GM18511 (cell line): Measurements from ENCODE around the gene ARL3.
"Not testable (repeated sequence)": the region's sequence is repeated elsewhere in the genome, so short reads cannot be mapped to it uniquely, and the experiment has no call there.

Experiments used
- ATAC-seq: cut with Tn5 transposase; IDR thresholded peaks from one replicate; pipeline ENCODE4 v1.9.1; 2021; ENCODE audit warnings: mild to moderate bottlenecking, moderate library complexity; ENCODE audit not compliant: unreplicated experiment

Gene ARL3

DNA sequence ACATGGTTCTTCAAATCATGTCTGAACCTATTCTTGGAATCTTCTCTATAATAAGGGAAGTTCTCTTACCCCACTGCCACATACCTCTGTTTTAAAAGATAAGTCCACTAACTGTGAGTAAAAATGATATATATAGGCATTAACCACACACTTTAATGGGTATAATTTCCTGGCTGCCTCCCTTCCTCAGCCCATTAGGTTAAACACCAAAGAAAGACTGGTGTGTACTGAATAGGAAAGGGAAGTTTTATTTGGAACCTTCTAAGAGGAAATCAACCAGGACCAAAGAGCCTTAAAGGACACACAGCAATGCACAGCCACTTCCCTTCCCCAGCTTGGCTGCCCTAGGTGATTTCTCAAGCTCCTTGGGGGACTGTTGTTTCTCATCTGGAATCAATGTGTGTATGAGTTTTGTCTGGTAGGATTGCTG, 24.5 kb upstream of the ARL3 start:
- no peak for ATAC-seq

DNA sequence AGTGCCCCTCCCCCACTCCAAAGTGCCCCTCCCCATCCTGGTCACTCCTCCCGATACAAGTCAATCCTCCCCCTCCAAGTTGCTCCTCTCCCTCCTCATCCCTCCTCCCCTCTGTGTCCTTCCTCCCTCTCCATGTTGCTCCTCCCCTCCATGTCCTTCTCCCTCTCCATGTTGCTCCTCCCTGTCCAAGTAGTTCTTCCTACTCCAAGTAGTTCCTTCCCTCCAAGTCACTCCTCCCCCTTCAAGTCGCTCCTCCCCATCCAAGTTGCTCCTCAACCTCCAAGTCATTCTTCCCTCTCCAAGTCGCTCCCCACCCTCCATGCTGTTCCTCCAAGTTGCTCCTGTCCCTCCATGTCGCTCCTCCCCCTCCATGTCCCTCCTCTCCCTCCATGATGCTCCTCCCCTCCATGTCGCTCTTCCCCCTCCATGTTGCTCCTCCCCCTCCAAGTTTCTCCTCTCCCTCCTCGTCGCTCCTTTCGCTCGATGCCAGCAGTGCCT, 20.9 kb upstream of the ARL3 start:
- ATAC-seq = no peak

GRCh38 chr10:102732661-102733060, 18.5 kb upstream of the ARL3 start:
- ATAC-seq = no peak

GRCh38 chr10:102731222-102731800, 17.1 kb upstream of the ARL3 start:
- ATAC-seq = no peak

DNA sequence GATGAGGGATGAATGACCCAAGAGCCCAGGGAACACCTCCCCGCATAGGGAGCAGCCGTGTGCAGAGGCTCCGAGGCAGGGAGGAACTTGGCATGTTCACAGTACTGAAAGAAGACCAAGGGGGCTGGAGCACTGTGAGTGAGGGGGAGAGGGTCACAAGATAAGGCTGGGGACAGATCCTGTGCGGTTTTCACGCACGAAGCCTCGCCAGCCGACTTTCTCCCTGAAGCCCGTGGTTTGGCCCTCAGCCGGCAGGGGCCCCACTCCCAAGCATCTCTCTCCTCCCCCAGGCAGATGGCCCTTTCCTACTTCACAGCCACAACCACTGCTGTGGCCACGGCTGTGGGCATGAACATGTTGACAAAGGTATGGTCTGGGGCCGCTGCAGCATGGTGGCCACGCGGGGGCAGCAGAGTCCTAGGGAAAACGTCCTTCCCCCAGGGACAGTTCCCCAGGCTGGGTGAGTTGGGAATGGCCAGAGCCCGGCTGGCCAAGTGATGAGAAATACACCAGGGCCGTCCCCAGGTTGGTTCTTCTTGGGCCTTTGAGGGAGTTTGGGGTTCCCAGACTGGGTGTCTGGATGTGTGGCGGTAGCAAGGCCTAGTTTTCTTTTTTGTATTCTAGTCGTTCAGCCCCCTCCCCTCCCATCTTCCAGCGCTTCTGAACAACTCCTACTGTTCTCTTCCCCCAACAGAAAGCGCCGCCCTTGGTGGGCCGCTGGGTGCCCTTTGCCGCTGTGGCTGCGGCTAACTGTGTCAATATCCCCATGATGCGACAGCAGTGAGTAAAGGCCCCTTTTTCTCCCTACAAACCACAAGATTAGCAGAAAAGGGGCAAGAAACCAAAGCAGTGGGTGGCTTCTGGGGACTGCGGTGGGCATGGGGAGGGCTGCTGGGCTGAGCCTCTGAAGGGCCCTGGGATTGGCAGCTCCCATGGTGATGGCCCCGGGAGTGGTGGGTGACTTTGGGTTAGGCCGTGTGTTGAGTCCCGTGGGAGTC, 15.1 kb upstream of the ARL3 start:
- no peak for ATAC-seq

- ATAC-seq = no peak
Observed at GRCh38 chr10:102727037-102727818, 13.0 kb upstream of the ARL3 start.

- ATAC-seq = no peak
Observed at GRCh38 chr10:102726274-102726673, 12.1 kb upstream of the ARL3 start.

DNA sequence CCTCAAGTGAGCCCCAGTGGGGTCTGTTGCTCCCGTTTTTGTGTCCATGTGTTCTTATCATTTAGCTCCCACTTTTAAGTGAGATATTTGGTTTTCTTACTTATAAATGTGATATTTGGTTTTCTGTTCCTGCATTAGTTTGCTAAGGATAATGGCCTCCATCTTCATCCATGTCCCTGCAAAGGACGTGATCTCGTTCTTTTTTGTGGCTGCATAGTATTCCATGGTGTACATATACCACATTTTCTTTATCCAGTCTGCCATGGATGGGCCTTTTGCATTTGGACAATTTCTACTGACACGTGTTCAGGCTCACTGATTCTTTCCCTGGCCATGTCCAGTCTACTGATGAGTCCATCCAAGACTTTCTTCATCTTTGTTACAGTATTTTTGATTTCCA, 9.8 kb upstream of the ARL3 start:
- no peak for ATAC-seq

DNA sequence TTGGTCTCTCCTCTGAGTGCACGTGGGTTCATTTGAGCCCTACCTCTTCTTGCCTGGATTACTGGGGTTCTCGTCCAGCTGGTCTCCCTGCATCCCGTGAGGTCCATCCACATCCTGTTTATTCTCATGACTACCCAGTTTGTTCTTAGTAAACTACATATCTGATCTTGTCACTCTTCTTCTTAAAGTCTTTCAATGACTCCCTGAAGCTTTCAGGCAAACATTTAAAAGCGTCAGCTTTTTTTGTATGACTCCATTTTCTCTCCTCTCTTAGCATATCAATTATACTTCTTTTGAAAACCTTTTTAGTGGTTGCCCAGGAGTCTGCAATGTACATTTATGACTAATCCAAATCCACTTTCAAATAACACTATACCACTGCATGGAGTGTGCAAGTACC, 7.8 kb upstream of the ARL3 start:
- ATAC-seq = no peak

DNA sequence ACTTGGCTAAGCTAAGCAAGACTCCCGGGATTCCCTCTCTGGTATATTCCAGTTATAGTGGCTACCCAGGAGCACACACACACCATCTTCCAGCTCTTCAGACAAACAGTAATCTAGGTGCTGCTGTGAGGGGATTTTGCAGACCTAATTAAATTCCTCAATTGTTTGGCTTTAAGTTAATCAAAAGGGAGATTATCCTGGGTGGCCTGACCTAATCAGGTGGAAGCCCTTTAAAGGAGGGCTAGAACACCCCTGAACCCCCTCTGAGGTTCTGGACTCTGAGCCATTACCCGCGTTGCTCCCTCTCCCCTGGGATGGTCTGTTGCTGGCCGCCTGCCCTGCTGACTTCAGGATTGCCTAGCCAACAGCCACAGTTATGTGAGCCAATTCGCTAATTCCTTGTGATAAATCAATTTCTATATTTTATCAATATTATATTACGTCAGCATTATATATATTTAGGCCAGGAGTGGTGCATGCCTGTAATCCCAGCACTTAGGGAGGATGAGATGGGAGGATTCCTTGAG, 6.6 kb upstream of the ARL3 start:
- no peak for ATAC-seq

DNA sequence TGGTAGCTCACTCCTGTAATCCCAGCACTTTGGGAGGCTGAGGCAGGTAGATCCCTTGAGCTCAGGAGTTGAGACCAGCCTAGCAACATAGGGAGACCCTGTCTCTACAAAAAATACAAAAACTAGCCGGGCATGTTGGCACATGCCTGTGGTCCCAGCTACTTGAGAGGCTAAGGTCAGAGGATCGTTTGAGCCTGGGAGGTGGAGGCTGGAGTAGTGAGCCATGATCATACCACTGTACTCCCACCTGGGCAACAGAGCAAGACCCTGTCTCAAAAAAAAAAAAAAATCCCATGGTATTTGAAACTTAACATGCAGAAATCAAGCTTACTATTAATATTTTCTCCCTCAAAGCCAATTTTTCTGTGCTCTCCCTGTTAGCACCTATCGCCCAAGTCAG, 6.1 kb upstream of the ARL3 start:
- ATAC-seq = no peak

- no peak for ATAC-seq
Observed at GRCh38 chr10:102718220-102718619, 4.0 kb upstream of the ARL3 start.

DNA sequence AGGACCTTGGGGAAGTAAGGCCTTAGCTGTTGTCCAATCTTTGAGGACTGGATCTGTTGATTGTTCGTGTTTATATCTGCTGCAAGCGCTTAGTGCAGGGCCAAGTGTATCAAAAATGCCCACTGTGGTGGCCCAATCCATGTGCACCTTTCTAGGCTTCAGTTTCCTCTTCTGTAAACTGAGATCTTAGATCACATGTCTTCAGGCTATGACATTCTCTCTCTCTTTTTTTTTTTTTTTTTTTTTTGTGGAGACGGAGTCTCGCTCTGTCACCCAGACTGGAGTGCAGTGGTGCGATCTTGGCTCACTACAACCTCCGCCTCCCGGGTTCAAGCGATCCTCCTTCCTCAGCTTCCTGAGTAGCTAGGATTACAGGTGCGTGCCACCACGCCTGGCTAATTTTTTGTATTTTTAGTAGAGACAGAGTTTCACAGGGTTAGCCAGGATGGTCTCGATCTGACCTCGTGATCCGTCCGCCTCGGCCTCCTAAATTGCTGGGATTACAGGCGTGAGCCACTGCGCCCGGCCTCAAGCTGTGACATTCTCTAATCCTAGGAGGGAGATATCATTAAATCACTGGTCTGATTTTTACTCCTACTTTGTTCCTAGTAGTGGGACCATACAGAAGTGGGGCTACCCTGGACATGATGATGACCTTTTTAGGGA, 2.8 kb upstream of the ARL3 start:
- ATAC-seq = not testable (repeated sequence)

DNA sequence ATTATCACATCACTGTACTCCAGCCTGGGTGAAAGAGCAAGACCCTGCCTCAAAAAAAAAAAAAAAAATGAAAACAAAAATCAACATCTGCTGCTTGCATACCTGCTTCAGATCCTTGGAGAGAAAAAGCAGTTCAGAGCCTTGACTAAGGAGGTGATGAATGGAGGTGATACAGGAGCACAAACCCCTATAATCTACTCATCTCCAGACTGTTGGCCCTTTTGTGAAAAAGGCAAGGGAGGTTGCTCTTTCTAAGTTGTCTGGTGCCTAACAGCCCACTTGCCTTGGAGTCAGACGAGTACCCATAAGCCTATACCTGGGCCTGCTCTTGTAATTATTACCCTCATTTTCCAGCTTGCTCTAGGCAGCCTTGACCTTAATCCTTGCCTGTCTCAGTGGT, 1.7 kb upstream of the ARL3 start:
- no peak for ATAC-seq

GRCh38 chr10:102714621-102715455, 641 bp upstream of the ARL3 start, which contains the start of gene SFXN2:
Gene SFXN2 (plus strand): TSS chr10:102714636. CDS start chr10:102726637, 12,001 bp downstream.
- peak; percentile 31 for ATAC-seq

- peak; percentile 54 for ATAC-seq
Observed at GRCh38 chr10:102713539-102713813, 721 bp downstream of the ARL3 start.

- ATAC-seq = no peak
Observed at GRCh38 chr10:102712843-102713538, 1.2 kb downstream of the ARL3 start.

- ATAC-seq = no peak
Observed at GRCh38 chr10:102712089-102712488, 2.1 kb downstream of the ARL3 start.

- ATAC-seq = no peak
Observed at GRCh38 chr10:102710609-102711008, 3.6 kb downstream of the ARL3 start.
